HEK293 (cell line): ENCODE measurements around the gene MAGOH.

Experiments used
- CTCF ChIA-PET: fragments of 350-600 bp; formaldehyde crosslinking; extraction: SDS; loops from one replicate; lab custom pipeline; 2021; ENCODE audit warnings: antibody characterized with exemption; lab: Yijun Ruan, JAX
- POLR2A ChIA-PET: fragments of 300-600 bp; formaldehyde crosslinking; extraction: SDS; loops from one replicate; lab custom pipeline; 2020; ENCODE audit warnings: antibody characterized with exemption, inconsistent platforms; lab: Yijun Ruan, JAX
- H3K27ac ChIP-seq: fragments of 200-500 bp; sonication (Bioruptor generic); 2 replicates; pipeline ENCODE4 v1.5.1; 2014; ENCODE audit warnings: low read depth, low read length, control low read depth, inconsistent platforms; ENCODE audit errors: extremely low read depth
- H3K36me3 ChIP-seq, 2 experiments: fragments of 200-500 bp in 1 of 2; sonication (Bioruptor generic) in 1 of 2; 1 replicate in 1 of 2; 2 replicates in 1 of 2; pipeline ENCODE4 v1.5.1; 2014 to 2017; ENCODE audit warnings: inconsistent platforms in 2 of 2, low read length in 2 of 2; ENCODE audit not compliant: control insufficient read depth in 2 of 2, insufficient read depth in 1 of 2
- H3K4me1 ChIP-seq: fragments of 200-500 bp; sonication (Bioruptor generic); 2 replicates; pipeline ENCODE4 v1.5.1; 2014; ENCODE audit warnings: mild to moderate bottlenecking, low read length, inconsistent platforms; ENCODE audit not compliant: control insufficient read depth, insufficient read depth
- H3K4me3 ChIP-seq: 2 replicates; pipeline ENCODE4 v1.5.1; 2011; ENCODE audit warnings: low read depth, mild to moderate bottlenecking, control low read depth, low read length, moderate library complexity
- H3K9me3 ChIP-seq: fragments of 200-500 bp; sonication (Bioruptor generic); 2 replicates; pipeline ENCODE4 v1.5.1; 2014; ENCODE audit warnings: low read depth, low read length, inconsistent platforms; ENCODE audit not compliant: control insufficient read depth, insufficient read depth
- BCL11A ChIP-seq: fragments of 450-650 bp; formaldehyde crosslinking; IDR thresholded peaks from 2 replicates; pipeline ENCODE4 v1.5.1; 2016; ENCODE audit warnings: low read depth, missing biosample characterization, missing genetic modification characterization
- EGR2 ChIP-seq: fragments of 450-650 bp; formaldehyde crosslinking; IDR thresholded peaks from 2 replicates; pipeline ENCODE4 v1.5.1; 2016; ENCODE audit warnings: low read depth, missing biosample characterization, missing genetic modification characterization
- KLF1 ChIP-seq: fragments of 450-650 bp; formaldehyde crosslinking; IDR thresholded peaks from 2 replicates; pipeline ENCODE4 v1.5.1; 2016; ENCODE audit warnings: missing biosample characterization, missing genetic modification characterization
- KLF10 ChIP-seq: fragments of 450-650 bp; IDR thresholded peaks from 2 replicates; pipeline ENCODE4 v1.5.1; 2018; ENCODE audit warnings: missing biosample characterization, mild to moderate bottlenecking, missing genetic modification characterization
- KLF8 ChIP-seq: fragments of 450-650 bp; formaldehyde crosslinking; IDR thresholded peaks from 2 replicates; pipeline ENCODE4 v1.5.1; 2016; ENCODE audit warnings: missing biosample characterization, missing genetic modification characterization
- KLF9 ChIP-seq: fragments of 450-650 bp; formaldehyde crosslinking; IDR thresholded peaks from 2 replicates; pipeline ENCODE4 v1.5.1; 2016; ENCODE audit warnings: missing biosample characterization, missing genetic modification characterization, low read depth
- MEIS1 ChIP-seq: sonication (generic); formaldehyde crosslinking; IDR thresholded peaks from 2 replicates; pipeline ENCODE4 v1.8.1; 2022; ENCODE audit warnings: missing genetic modification reagents, mild to moderate bottlenecking, borderline replicate concordance
- SALL2 ChIP-seq: fragments of 450-650 bp; formaldehyde crosslinking; IDR thresholded peaks from 2 replicates; pipeline ENCODE4 v1.5.0; 2017; ENCODE audit warnings: missing biosample characterization, mild to moderate bottlenecking, missing genetic modification characterization, borderline replicate concordance
- SCRT1 ChIP-seq: fragments of 450-650 bp; formaldehyde crosslinking; IDR thresholded peaks from 2 replicates; pipeline ENCODE4 v1.5.1; 2016; ENCODE audit warnings: missing biosample characterization, missing genetic modification characterization, borderline replicate concordance
- SP7 ChIP-seq: fragments of 450-650 bp; formaldehyde crosslinking; IDR thresholded peaks from 2 replicates; pipeline ENCODE4 v1.5.1; 2016; ENCODE audit warnings: missing biosample characterization, missing genetic modification characterization
- ZNF155 ChIP-seq: fragments of 450-650 bp; formaldehyde crosslinking; IDR thresholded peaks from 2 replicates; pipeline ENCODE4 v1.5.1; 2016; ENCODE audit warnings: missing biosample characterization, missing genetic modification characterization
- ZNF202 ChIP-seq: fragments of 450-650 bp; formaldehyde crosslinking; IDR thresholded peaks from 2 replicates; pipeline ENCODE4 v1.5.1; 2016; ENCODE audit warnings: missing biosample characterization, missing genetic modification characterization, borderline replicate concordance
- ZNF266 ChIP-seq: fragments of 450-650 bp; formaldehyde crosslinking; IDR thresholded peaks from 2 replicates; pipeline ENCODE4 v1.5.1; 2016; ENCODE audit warnings: missing biosample characterization, missing genetic modification characterization, low read depth
- ZNF529 ChIP-seq: fragments of 450-650 bp; formaldehyde crosslinking; IDR thresholded peaks from 2 replicates; pipeline ENCODE4 v1.5.1; 2017; ENCODE audit warnings: missing genetic modification characterization, missing biosample characterization; ENCODE audit not compliant: insufficient replicate concordance
- ZNF670 ChIP-seq: fragments of 450-650 bp; formaldehyde crosslinking; IDR thresholded peaks from 2 replicates; pipeline ENCODE4 v1.5.1; 2016; ENCODE audit warnings: missing biosample characterization, missing genetic modification characterization, low read depth
- ZNF776 ChIP-seq: fragments of 450-650 bp; formaldehyde crosslinking; IDR thresholded peaks from 2 replicates; pipeline ENCODE4 v1.5.0; 2017; ENCODE audit warnings: missing biosample characterization, missing genetic modification characterization, borderline replicate concordance
- ZSCAN23 ChIP-seq: fragments of 450-650 bp; formaldehyde crosslinking; IDR thresholded peaks from 2 replicates; pipeline ENCODE4 v1.5.1; 2016; ENCODE audit warnings: missing biosample characterization, missing genetic modification characterization
- TF ChIP-seq, protein P1 (sequence below): fragments of 450-650 bp; formaldehyde crosslinking; IDR thresholded peaks from 2 replicates; pipeline ENCODE4 v1.5.1; 2016; ENCODE audit warnings: missing biosample characterization, missing genetic modification characterization
- TF ChIP-seq, protein P2 (sequence below): fragments of 450-650 bp; formaldehyde crosslinking; IDR thresholded peaks from 2 replicates; pipeline ENCODE4 v1.5.1; 2016; ENCODE audit warnings: missing biosample characterization, missing genetic modification characterization

Gene MAGOH

GRCh38 chr1:53242381-53242780, 4.1 kb upstream of the MAGOH start:
- Histone ChIP-seq H3K4me1 (no peaks in the 10 kb centered on the region), H3K9me3 (no peaks in the 10 kb centered on the region), H3K36me3 (peaks cover 0 to 16% of the 10 kb centered on the region in 2 experiments; a peak in 1 of 3 replicates), H3K4me3 (no peak overlapping the region)
- CTCF ChIA-PET, result no interaction called here
- POLR2A ChIA-PET, result no interaction called here
- no peak for TF ChIP-seq SALL2 (tag by site-specific recombination)
- TF ChIP-seq MEIS1, result no peak
- no peak for TF ChIP-seq BCL11A
- TF ChIP-seq ZSCAN23, result no peak
- no peak for TF ChIP-seq ZNF155
- TF ChIP-seq ZNF776 (tag by site-specific recombination), result no peak
- TF ChIP-seq KLF8 (tag by site-specific recombination), result no peak
- TF ChIP-seq ZNF529 (tag by site-specific recombination), result no peak
- no peak for TF ChIP-seq ZNF670
- TF ChIP-seq SP7 (tag by site-specific recombination), result no peak
- TF ChIP-seq, all 188 proteins: peak for 0
- no peak overlapping the region for H3K27ac ChIP-seq

DNA sequence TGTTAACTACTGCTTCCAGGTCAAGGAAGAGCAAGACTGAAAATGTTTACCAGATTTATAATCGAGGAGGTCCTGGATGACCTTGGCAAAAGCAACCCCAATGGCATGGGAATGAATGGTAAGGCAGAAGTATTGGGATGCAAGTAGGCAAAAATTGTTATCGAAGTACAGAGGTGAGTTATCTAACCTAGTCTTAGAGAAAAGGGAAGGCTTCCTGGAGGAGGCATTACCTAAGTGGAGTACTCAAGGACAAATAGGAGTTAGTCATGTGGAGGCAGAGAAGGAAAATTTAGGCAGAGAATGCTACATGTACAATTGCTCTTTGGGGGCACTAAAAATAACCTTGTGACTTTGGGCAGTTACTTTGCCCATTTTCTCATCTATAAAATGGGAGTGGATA, 3.5 kb upstream of the MAGOH start:
- TF ChIP-seq KLF9 (tag by site-specific recombination), result no peak
- TF ChIP-seq KLF1 (tag by site-specific recombination), result no peak
- TF ChIP-seq SCRT1 (tag by site-specific recombination), result no peak
- TF ChIP-seq, protein P1, sequence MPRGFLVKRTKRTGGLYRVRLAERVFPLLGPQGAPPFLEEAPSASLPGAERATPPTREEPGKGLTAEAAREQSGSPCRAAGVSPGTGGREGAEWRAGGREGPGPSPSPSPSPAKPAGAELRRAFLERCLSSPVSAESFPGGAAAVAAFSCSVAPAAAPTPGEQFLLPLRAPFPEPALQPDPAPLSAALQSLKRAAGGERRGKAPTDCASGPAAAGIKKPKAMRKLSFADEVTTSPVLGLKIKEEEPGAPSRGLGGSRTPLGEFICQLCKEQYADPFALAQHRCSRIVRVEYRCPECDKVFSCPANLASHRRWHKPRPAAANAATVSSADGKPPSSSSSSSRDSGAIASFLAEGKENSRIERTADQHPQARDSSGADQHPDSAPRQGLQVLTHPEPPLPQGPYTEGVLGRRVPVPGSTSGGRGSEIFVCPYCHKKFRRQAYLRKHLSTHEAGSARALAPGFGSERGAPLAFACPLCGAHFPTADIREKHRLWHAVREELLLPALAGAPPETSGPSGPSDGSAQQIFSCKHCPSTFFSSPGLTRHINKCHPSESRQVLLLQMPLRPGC (tag by site-specific recombination), result no peak
- TF ChIP-seq ZNF266 (tag by site-specific recombination), result no peak
- no peak for TF ChIP-seq ZNF202 (tag by site-specific recombination)
- no peak for TF ChIP-seq KLF10 (tag by site-specific recombination)
- TF ChIP-seq, all 188 proteins: peak for 0

GRCh38 chr1:53237638-53238037, 680 bp downstream of the MAGOH start:
- ChIA-PET POLR2A (interaction anchor here (1.4 to 1.8 kb wide), 2 partner anchors 18 to 36 kb away, joined by 4 to 6 read pairs; no protein-coding TSS in a partner anchor), CTCF (interaction anchor here (0.6 kb wide), 1 partner anchor 538 kb away, joined by 5 read pairs; no protein-coding TSS in a partner anchor)
- H3K4me3 ChIP-seq, result peak overlapping the region; percentile 86
- no peaks in the 10 kb centered on the region for H3K9me3 ChIP-seq
- TF ChIP-seq EGR2, result no peak
- TF ChIP-seq, protein P2, sequence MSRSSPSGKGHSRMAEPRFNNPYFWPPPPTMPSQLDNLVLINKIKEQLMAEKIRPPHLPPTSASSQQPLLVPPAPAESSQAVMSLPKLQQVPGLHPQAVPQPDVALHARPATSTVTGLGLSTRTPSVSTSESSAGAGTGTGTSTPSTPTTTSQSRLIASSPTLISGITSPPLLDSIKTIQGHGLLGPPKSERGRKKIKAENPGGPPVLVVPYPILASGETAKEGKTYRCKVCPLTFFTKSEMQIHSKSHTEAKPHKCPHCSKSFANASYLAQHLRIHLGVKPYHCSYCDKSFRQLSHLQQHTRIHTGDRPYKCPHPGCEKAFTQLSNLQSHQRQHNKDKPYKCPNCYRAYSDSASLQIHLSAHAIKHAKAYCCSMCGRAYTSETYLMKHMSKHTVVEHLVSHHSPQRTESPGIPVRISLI (tag by site-specific recombination), result 0 out of 2 replicates have a peak, but pooled peaks have one; percentile 41
- peaks cover 17 to 41% of the 10 kb centered on the region in 2 experiments for H3K36me3 ChIP-seq
- H3K27ac ChIP-seq, result no peak overlapping the region
- H3K4me1 ChIP-seq, result no peaks in the 10 kb centered on the region

More for the DNA sequence above, 3.5 kb upstream of the MAGOH start:
- no peak overlapping the region for H3K4me3 ChIP-seq
- no peaks in the 10 kb centered on the region for H3K4me1 ChIP-seq
- H3K36me3 ChIP-seq, result peaks cover 0 to 14% of the 10 kb centered on the region in 2 experiments; a peak in 1 of 3 replicates
- H3K9me3 ChIP-seq, result no peaks in the 10 kb centered on the region
- ChIA-PET CTCF (interaction anchor here (0.9 kb wide), 1 partner anchor 79 kb away, joined by 3 read pairs; no protein-coding TSS in a partner anchor), POLR2A (no interaction called here)
- H3K27ac ChIP-seq, result no peak overlapping the region
